Thoracic aorta (tissue), 2 donors: Measurements from ENCODE around the gene MAP3K5. TPM values are rescaled to one million over a fixed set of nuclear protein-coding genes. Genes with fewer than 3 reads are reported as not detected.

Experiments
- ATAC-seq: fragments of 150-250 bp; one replicate; pipeline ENCODE4 v1.8.0; 2017; ENCODE audit warnings: low read depth; ENCODE audit not compliant: insufficient number of reproducible peaks, low FRiP score
- DNase-seq: peaks from one replicate; pipeline ENCODE4 v3.0.0-alpha.2; 2020; ENCODE audit warnings: low spot score
- H3K27ac ChIP-seq, 2 donors: fragments of 200-600 bp; sonication (generic); 1 replicate in 1 of 2; 2 replicates in 1 of 2; pipeline ENCODE4 v1.5.1; 2016; ENCODE audit warnings: mild to moderate bottlenecking in 2 of 2, moderate library complexity in 2 of 2
- H3K27me3 ChIP-seq: fragments of 200-600 bp; sonication (generic); replicated peaks from 2 replicates; pipeline ENCODE4 v1.6.0; 2016; ENCODE audit warnings: mild to moderate bottlenecking; ENCODE audit not compliant: insufficient read depth
- H3K36me3 ChIP-seq: fragments of 200-600 bp; sonication (generic); one replicate; pipeline ENCODE4 v1.5.1; 2016
- H3K4me1 ChIP-seq, 2 donors: fragments of 200-600 bp; sonication (generic); 1 replicate in 1 of 2; 2 replicates in 1 of 2; pipeline versions ENCODE4 v1.5.1 to v1.6.0; 2016; ENCODE audit warnings: low read depth in 2 of 2, mild to moderate bottlenecking in 1 of 2; ENCODE audit not compliant: control insufficient read depth in 1 of 2
- H3K4me3 ChIP-seq: fragments of 200-600 bp; sonication (generic); 2 replicates; pipeline ENCODE4 v1.5.1; 2016; ENCODE audit warnings: mild to moderate bottlenecking
- H3K9me3 ChIP-seq: fragments of 200-600 bp; sonication (generic); 2 replicates; pipeline ENCODE4 v1.5.1; 2016
- total RNA-seq, 2 donors: library from RNA; depleted of rRNA; stranded (reverse); fragments of >200 nt; gene quantifications; one replicate each; pipeline versions ENCODE4 v1.1.0 to v1.2.3, GENCODE V29; 2016
- TF ChIP-seq, protein P1 (sequence below): fragments of 200-600 bp; sonication (generic); IDR thresholded peaks from one replicate; pipeline ENCODE4 v1.5.1; 2019; ENCODE audit warnings: antibody characterized with exemption

Gene MAP3K5
- total RNA-seq, 2 donors from 2014 or later = 73.6 to 101 TPM

DNA sequence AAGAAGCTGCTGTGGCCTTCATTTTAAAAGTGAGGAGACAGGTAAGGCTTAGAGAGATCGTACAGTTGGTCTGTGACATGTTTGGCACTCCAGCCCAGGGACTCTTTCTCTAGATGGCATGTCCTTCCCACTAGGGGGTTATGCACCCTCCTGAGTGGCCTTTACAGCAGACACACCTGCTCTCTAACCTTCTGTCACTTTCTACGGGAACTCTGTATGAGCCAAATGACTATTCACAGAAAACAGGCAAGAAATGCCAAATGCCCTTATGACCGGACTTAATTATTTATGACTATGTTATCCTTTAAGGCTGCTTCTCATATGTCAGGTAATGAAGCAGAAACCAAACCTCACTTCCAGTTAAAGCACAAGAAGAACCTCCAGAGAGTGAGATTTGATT is 91.2 kb downstream of the MAP3K5 start:
- Histone ChIP-seq H3K36me3 (peaks cover 2% of the 10 kb centered on the region), H3K4me1 (peaks cover 8 to 71% of the 10 kb centered on the region in 2 donors), H3K27ac (peak overlapping the region; percentile 20 to 28), H3K9me3 (no peaks in the 10 kb centered on the region), H3K4me3 (no peak overlapping the region), H3K27me3 (no peaks in the 10 kb centered on the region)
- ATAC-seq (no peak), DNase-seq (no peak)
- TF ChIP-seq, protein P1, sequence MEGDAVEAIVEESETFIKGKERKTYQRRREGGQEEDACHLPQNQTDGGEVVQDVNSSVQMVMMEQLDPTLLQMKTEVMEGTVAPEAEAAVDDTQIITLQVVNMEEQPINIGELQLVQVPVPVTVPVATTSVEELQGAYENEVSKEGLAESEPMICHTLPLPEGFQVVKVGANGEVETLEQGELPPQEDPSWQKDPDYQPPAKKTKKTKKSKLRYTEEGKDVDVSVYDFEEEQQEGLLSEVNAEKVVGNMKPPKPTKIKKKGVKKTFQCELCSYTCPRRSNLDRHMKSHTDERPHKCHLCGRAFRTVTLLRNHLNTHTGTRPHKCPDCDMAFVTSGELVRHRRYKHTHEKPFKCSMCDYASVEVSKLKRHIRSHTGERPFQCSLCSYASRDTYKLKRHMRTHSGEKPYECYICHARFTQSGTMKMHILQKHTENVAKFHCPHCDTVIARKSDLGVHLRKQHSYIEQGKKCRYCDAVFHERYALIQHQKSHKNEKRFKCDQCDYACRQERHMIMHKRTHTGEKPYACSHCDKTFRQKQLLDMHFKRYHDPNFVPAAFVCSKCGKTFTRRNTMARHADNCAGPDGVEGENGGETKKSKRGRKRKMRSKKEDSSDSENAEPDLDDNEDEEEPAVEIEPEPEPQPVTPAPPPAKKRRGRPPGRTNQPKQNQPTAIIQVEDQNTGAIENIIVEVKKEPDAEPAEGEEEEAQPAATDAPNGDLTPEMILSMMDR = no peak

DNA sequence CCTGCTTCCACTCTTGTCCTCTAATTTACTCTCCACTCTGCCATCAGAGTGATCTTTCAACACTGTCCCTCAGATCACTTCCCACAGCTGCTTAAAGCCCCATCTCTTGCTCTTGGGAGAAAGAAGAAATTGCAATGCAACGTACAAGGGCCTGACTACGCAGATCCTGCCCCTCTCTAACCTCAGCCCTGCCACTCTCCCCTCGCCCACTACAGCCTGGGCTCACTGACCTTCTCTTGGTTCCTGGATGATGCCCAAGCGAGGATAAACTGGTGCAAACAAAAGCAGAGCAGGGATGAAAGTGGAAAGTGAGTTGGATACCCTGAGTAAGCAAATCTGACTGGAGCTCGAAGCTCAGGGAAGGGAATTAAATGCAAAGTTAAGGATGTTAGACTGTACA is 92.9 kb downstream of the MAP3K5 start:
- TF ChIP-seq, protein P1 = no peak
- Histone ChIP-seq H3K27me3 (no peaks in the 10 kb centered on the region), H3K27ac (peak overlapping the region in 1 of 2 donors; percentile 19), H3K4me3 (no peak overlapping the region), H3K4me1 (peaks cover 12 to 72% of the 10 kb centered on the region in 2 donors), H3K9me3 (no peaks in the 10 kb centered on the region), H3K36me3 (peaks cover 3% of the 10 kb centered on the region)
- ATAC-seq (no peak), DNase-seq (no peak)

DNA sequence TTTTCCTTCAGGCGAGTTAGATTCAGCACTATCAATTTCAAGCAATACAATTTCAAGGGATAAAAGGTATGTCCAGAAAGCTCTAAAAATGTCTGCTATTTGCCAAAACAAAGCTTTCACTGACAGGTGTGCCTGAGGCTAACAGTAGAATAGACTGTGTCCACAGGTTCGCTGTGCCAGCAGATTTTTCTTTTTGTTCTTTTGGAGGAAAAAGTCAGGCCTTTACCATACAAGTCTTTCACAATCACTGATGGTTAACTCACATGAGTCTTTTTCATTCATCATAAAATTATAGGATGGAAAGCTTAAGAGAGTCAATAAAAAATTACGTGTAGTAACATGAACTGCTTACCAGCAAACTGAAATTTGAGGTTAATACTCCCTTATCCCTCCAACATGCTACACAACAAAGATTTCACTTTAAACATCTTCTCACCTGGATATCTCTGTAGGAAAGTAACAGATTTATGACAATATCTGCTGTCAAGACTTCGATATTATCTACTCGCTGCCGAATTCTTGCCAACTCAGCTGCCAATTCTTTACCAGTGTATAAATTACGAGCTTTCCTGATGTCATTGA is 95.4 kb downstream of the MAP3K5 start:
- H3K9me3 ChIP-seq = no peaks in the 10 kb centered on the region
- no peak overlapping the region for H3K4me3 ChIP-seq
- H3K27ac ChIP-seq = peak overlapping the region in 1 of 2 donors; percentile 20
- TF ChIP-seq, protein P1 = no peak
- no peaks in the 10 kb centered on the region for H3K27me3 ChIP-seq
- ATAC-seq (no peak), DNase-seq (no peak)
- H3K36me3 ChIP-seq = peaks cover 7% of the 10 kb centered on the region
- H3K4me1 ChIP-seq = peaks cover 18 to 64% of the 10 kb centered on the region in 2 donors

DNA sequence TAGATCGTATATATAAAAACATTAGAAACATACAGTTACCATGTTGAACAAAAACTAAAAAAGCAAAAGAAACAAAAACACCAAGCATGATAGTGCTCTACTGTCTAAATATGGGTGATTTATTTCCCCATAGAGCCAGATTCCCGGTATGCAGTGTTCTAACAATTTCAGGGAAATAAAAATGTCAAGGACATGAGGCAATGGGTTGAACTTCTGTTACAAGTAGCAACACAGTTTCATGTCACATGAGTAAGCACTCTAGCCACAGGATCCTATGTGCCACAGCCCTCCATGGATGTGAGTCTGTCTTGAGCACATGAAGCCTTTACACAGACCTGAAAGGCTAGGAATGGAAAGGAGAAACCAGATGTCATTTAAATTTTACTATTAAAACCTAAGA is 96.0 kb downstream of the MAP3K5 start:
- ATAC-seq (peak; percentile 72), DNase-seq (no peak)
- Histone ChIP-seq H3K27me3 (no peaks in the 10 kb centered on the region), H3K36me3 (peaks cover 7% of the 10 kb centered on the region), H3K4me1 (peaks cover 18 to 58% of the 10 kb centered on the region in 2 donors), H3K27ac (peak overlapping the region; percentile 20 to 42), H3K4me3 (no peak overlapping the region), H3K9me3 (no peaks in the 10 kb centered on the region)
- TF ChIP-seq, protein P1 = no peak

DNA sequence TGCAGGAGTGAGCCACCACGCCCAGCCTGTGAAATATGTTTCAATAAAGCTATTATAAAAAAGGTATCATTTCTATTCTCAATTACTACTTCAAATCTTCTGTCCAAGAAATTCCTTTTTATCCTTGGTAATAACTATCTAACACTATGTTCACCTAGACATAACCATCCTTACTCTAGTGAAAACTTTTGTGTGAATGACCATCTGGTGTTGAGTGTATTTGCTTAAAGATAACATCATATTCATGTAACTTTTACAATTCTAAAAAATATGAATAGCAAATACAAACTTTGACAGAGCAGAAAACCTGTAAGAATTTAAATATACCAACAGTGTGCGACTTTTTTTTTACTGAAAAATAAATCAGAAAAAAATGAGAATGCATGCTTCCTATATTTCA is 96.9 kb downstream of the MAP3K5 start:
- H3K9me3 ChIP-seq = no peaks in the 10 kb centered on the region
- no peak for ATAC-seq
- TF ChIP-seq, protein P1 = no peak
- H3K36me3 ChIP-seq = peaks cover 7% of the 10 kb centered on the region
- H3K4me3 ChIP-seq = no peak overlapping the region
- H3K4me1 ChIP-seq = peaks cover 18 to 50% of the 10 kb centered on the region in 2 donors
- H3K27me3 ChIP-seq = no peaks in the 10 kb centered on the region
- no peak for DNase-seq
- H3K27ac ChIP-seq = peak overlapping the region in 1 of 2 donors; percentile 20
